ENCODE data around the gene ASIC4.

Gene ASIC4

DNA sequence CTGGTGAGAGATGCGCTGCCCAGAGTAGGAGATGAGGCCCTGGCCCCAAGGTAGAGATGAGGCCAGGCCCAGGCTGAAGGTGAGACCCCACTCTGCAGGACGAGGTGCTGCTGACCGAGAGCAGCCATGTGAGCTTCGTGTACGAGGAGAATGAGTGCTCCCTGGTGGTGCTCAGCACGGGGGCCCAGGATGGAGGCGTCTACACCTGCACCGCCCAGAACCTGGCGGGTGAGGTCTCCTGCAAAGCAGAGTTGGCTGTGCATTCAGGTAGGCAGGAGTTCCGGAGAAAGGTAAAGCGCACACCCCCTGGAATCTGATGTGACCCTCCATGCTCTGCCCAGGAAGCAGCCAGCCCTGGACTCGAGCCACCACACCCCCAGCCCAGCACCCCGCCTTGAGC lies 37.1 kb upstream of the ASIC4 start:
- no peak overlapping the region for H3K4me3 ChIP-seq (ENCODE audit: low read length)
- no peak for DNase-seq (ENCODE audit: low read depth, low spot score)

DNA sequence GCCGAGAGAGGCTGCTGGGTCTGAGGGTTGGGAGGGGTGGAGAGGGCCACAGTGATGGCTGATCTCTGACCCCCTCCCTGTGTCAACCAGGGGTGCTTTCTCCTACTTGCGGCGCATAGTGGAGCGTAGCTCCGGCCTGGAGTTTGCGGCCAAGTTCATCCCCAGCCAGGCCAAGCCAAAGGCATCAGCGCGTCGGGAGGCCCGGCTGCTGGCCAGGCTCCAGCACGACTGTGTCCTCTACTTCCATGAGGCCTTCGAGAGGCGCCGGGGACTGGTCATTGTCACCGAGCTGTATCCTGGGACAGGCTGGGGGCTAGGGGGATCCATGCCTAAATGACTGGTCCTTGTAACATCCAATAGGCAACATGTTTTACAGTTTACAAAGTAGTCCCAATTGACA lies 36.5 kb upstream of the ASIC4 start:
- no peak for DNase-seq (ENCODE audit: low read depth, low spot score)
- H3K4me3 ChIP-seq (ENCODE audit: low read length), result no peak overlapping the region

DNA sequence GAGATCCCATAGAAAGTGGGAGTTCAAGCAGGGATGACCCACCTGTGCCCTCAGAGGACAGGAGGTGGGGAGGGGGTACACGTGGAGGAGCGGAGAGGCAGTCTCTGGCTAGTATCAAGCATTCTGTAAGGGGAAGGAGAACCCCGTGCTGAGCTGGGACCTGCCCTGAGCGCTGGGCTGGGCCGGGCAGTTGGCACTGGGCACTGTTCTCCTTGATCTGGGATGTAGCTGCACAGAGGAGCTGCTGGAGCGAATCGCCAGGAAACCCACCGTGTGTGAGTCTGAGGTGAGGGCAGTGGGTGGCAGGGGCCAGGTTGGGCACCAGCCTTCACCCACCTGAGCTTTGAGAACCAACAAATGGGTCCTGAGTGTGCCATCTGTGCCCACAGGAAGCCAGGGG lies 35.4 kb upstream of the ASIC4 start:
- no peak for DNase-seq (ENCODE audit: low read depth, low spot score)

GRCh38 chr2:219480004-219480403 lies 34.3 kb upstream of the ASIC4 start:
- no peak for DNase-seq (ENCODE audit: low read depth, low spot score)
- H3K4me3 ChIP-seq (ENCODE audit: low read length), result no peak overlapping the region

More for the DNA sequence above, 35.4 kb upstream of the ASIC4 start:
- no peak overlapping the region for H3K4me3 ChIP-seq (ENCODE audit: low read length)

- DNase-seq (ENCODE audit: low read depth, low spot score), result no peak
- H3K4me3 ChIP-seq (ENCODE audit: low read length), result no peak overlapping the region
Observed at GRCh38 chr2:219482674-219483405, 31.4 kb upstream of the ASIC4 start.

DNA sequence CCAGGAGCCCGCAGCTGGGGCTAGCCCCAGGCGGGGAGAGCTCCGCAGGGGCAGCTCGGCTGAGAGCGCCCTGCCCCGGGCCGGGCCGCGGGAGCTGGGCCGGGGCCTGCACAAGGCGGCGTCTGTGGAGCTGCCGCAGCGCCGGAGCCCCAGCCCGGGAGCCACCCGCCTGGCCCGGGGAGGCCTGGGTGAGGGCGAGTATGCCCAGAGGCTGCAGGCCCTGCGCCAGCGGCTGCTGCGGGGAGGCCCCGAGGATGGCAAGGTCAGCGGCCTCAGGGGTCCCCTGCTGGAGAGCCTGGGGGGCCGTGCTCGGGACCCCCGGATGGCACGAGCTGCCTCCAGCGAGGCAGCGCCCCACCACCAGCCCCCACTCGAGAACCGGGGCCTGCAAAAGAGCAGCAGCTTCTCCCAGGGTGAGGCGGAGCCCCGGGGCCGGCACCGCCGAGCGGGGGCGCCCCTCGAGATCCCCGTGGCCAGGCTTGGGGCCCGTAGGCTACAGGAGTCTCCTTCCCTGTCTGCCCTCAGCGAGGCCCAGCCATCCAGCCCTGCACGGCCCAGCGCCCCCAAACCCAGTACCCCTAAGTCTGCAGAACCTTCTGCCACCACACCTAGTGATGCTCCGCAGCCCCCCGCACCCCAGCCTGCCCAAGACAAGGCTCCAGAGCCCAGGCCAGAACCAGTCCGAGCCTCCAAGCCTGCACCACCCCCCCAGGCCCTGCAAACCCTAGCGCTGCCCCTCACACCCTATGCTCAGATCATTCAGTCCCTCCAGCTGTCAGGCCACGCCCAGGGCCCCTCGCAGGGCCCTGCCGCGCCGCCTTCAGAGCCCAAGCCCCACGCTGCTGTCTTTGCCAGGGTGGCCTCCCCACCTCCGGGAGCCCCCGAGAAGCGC lies 30.6 kb upstream of the ASIC4 start:
- no peak overlapping the region for H3K4me3 ChIP-seq (ENCODE audit: low read length)
- DNase-seq (ENCODE audit: low read depth, low spot score), result no peak

- no peak overlapping the region for H3K4me3 ChIP-seq (ENCODE audit: low read length)
- DNase-seq (ENCODE audit: low read depth, low spot score), result no peak
Observed at GRCh38 chr2:219484343-219485200, 29.7 kb upstream of the ASIC4 start.

DNA sequence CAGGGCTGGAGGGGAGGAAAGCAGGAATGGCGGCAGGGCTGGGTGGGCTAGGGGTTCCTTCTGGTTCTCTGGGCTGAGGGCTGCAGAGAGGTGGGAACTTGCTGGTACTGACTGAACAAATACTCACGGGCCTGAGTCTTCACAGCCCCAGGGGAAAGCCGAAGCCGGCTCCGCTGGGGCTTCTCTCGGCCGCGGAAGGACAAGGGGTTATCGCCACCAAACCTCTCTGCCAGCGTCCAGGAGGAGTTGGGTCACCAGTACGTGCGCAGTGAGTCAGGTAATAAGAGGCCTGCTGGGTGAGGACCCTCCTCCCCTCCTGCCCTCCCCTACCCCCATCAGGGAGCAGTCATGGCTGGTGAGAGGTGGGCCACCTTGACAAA lies 29.1 kb upstream of the ASIC4 start:
- no peak overlapping the region for H3K4me3 ChIP-seq (ENCODE audit: low read length)

GRCh38 chr2:219486380-219486959 lies 27.8 kb upstream of the ASIC4 start:
- no peak overlapping the region for H3K4me3 ChIP-seq (ENCODE audit: low read length)
- DNase-seq (ENCODE audit: low read depth, low spot score), result no peak

More for the DNA sequence above, 29.1 kb upstream of the ASIC4 start:
- no peak for DNase-seq (ENCODE audit: low read depth, low spot score)

DNA sequence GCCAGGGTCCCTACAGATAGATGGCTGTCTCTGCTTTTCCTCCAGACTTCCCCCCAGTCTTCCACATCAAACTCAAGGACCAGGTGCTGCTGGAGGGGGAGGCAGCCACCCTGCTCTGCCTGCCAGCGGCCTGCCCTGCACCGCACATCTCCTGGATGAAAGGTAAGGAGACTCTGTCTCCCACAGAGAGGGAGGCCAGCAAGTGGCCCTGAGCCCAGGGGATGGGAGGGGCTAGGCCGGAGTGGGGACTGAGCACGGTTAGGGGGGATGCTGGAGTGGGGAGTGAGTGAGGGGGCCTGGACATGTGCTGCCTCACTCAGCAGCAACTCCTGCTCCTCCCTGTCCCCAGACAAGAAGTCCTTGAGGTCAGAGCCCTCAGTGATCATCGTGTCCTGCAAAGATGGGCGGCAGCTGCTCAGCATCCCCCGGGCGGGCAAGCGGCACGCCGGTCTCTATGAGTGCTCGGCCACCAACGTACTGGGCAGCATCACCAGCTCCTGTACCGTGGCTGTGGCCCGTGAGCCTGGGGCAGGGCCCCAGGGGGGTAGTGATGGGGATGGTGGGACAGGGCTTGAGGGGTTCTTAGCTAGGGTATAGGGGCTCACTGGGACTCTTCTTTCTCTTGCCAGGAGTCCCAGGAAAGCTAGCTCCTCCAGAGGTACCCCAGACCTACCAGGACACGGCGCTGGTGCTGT lies 26.0 kb upstream of the ASIC4 start:
- DNase-seq (ENCODE audit: low read depth, low spot score), result no peak
- no peak overlapping the region for H3K4me3 ChIP-seq (ENCODE audit: low read length)

DNA sequence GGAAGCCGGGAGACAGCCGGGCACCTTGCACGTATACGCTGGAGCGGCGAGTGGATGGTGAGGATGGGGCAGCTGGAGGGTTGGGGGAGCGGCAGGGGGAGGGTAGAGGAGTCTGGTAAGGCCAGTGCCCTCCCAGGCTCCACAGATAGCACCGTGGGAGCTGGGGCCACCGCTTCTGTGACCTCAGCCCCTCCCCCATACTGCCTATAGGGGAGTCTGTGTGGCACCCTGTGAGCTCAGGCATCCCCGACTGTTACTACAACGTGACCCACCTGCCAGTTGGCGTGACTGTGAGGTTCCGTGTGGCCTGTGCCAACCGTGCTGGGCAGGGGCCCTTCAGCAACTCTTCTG lies 25.5 kb upstream of the ASIC4 start:
- no peak overlapping the region for H3K4me3 ChIP-seq (ENCODE audit: low read length)
- DNase-seq (ENCODE audit: low read depth, low spot score), result no peak

GRCh38 chr2:219489315-219489714 lies 25.0 kb upstream of the ASIC4 start:
- H3K4me3 ChIP-seq (ENCODE audit: low read length), result no peak overlapping the region
- no peak for DNase-seq (ENCODE audit: low read depth, low spot score)

DNA sequence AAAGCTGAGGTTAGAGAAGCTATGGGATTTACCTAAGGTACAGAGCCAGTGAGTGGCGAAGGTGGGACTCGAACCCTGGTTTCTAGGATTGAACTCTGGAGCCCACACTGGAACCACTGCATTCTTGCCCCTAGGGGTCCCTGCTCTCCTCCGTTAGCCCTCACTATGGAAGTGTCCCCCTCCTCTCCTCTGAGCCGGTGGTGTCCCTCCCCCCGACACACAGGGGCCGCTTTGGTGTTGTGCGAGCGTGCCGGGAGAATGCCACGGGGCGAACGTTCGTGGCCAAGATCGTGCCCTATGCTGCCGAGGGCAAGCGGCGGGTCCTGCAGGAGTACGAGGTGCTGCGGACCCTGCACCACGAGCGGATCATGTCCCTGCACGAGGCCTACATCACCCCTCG lies 24.1 kb upstream of the ASIC4 start:
- no peak for DNase-seq (ENCODE audit: low read depth, low spot score)
- H3K4me3 ChIP-seq (ENCODE audit: low read length), result no peak overlapping the region

GRCh38 chr2:219490600-219491130 lies 23.6 kb upstream of the ASIC4 start:
- H3K4me3 ChIP-seq (ENCODE audit: low read length), result no peak overlapping the region

GRCh38 chr2:219491278-219491963 lies 22.9 kb upstream of the ASIC4 start:
- no peak for DNase-seq (ENCODE audit: low read depth, low spot score)

More at GRCh38 chr2:219490600-219491130, 23.6 kb upstream of the ASIC4 start:
- DNase-seq (ENCODE audit: low read depth, low spot score), result no peak

GRCh38 chr2:219492575-219492974 lies 21.7 kb upstream of the ASIC4 start:
- H3K4me3 ChIP-seq (ENCODE audit: low read length), result no peak overlapping the region
- no peak for DNase-seq (ENCODE audit: low read depth, low spot score)

More at GRCh38 chr2:219491278-219491963, 22.9 kb upstream of the ASIC4 start:
- no peak overlapping the region for H3K4me3 ChIP-seq (ENCODE audit: low read length)

DNA sequence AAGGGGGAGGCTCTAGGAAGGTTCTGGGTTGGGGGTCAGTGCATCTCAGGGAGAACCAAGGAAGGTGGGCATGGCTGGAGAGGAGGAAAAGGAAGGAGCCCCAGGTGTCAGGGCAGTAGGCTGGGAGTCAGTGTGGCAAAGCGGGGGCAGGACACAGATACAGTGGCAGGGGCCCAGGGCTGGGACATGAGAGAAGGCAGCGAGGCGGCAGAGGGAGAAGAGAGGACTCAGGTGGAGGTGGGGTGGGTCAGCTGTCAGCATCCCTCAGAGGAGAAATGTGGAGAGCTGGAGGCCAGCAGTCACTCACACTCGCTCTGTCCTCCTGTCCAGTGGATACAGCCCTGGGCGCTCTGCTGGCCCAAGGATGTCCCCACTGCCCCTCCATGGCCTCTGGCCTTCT lies 21.2 kb upstream of the ASIC4 start:
- no peak for DNase-seq (ENCODE audit: low read depth, low spot score)
- H3K4me3 ChIP-seq (ENCODE audit: low read length), result no peak overlapping the region

- DNase-seq (ENCODE audit: low read depth, low spot score), result no peak
Observed at GRCh38 chr2:219494952-219495530, 19.2 kb upstream of the ASIC4 start.

More at GRCh38 chr2:219494952-219495530, 19.2 kb upstream of the ASIC4 start:
- H3K4me3 ChIP-seq (ENCODE audit: low read length), result no peak overlapping the region

Measured in Jurkat, Clone E6-1 (cell line).